ENCODE data around the gene TIMM50.
"Not testable (repeated sequence)": the region's sequence is repeated elsewhere in the genome, so short reads cannot be mapped to it uniquely, and the experiment has no call there.

TIMM50 gene

DNA sequence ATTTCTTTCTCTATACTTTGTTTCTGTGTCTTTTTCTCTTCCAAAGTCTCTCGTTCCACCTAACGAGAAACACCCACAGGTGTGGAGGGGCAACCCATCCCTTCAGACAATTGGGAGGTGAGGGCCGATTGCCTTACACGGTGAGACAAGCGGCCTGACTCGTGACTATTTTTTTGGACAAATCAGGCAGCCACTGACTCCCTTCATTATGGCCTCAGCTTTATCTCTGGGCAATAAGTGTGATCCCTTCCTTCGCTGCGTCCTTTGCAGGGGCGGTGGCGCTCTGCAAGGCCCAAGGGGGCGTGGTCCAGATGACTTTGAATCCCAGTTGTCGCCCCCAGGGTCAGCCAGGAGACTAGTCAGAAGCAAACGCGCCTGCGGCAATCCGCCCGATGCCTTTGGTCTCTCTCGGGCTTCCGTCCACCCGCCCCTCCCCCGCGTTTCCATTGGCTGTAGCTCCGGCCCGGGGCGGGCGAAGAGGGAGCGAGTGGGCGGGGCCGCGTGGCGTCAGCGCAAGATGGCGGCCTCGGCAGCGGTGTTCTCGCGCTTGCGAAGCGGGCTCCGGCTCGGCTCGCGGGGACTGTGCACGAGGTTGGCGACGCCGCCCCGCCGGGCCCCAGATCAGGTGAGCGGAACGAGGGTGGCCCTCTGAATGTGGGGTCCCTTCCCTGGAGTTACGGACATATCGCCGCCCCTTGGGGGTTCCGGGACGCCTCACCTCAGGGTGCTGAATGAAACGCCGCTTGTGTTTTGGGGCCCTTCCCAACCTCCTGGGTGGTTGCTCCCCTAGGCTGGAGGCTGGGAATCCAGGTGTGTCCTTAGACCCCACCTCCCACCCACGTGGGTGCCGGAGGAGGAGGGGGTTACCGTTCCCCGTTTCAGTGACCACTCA lies at the start of gene TIMM50:
Gene TIMM50, plus strand, starts transcription at position 502 of the 892 bp plus-strand sequence. Its CDS starts 16 bp downstream, at position 518.
- DNase-seq = peak; percentile 98

DNA sequence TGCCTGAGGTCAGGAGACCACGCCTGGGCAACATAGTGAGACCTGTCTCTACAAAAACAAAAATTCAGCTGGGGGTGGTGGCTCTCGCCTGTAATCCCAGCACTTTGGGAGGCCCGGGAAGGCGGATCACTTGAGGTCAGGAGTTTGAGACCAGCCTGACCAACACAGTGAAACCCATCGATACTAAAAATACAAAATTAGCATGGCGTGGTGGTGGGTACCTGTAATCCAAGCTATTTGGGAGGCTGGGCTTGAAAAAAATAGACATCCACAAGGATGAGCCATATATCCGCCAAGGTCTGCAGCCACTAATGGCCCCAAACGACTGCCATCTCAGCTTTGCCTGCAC lies 48.0 kb upstream of the TIMM50 start:
- DNase-seq = no peak

- no peak for DNase-seq
Measured at GRCh38 chr19:39433480-39434079, 47.1 kb upstream of the TIMM50 start.

- no peak for DNase-seq
Measured at GRCh38 chr19:39434123-39435076, 46.2 kb upstream of the TIMM50 start.

DNA sequence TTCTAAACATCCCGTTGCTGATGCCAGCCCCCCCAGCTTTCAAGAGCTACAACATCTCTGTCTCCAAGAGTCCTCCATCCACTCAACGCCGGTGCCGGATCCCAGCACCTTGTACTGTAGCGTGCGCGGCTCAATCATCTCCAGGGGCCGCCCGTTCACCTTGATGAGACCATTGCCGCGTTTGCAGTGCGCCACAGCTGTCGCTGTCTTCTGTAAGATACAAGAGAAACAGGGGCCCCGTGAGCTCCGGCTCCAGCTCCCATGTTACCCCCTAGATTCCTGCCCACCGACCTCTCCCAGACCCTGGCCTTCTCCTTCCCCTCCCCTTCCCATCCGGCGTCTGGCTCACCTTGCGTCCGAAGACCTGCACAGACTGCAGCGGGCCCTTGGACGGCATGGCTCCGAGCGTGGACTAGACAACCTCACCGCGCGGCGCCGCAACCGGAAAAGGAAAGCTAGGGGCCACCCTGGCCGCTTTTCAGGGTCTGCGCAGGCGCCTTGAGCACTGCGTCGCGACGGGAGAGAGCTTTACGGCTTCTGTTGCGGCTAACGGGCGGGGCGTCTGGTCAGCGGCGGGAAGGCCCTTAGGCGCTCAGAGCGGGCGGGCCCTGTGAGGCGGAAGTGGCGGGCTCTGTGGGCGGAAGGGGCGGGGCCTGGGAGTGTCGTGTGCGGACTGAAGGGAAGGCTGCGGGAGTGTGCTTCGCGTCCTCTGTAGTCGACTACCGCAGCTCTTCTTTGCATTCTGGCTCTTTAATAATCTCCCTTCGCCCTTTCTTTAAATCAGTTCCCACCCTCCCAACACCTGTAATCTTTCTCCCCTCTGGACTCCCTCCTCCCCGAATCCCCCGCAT lies 44.9 kb upstream of the TIMM50 start, which contains the start of gene RPS16:
Gene RPS16, minus strand, starts transcription at position 451 of the 851 bp plus-strand sequence. Its CDS starts 54 bp downstream, at position 397.
- peak; percentile 99 for DNase-seq

- no peak for DNase-seq
Measured at GRCh38 chr19:39436350-39436716, 44.3 kb upstream of the TIMM50 start.

GRCh38 chr19:39438270-39438934 lies 42.2 kb upstream of the TIMM50 start:
- DNase-seq = no peak

DNA sequence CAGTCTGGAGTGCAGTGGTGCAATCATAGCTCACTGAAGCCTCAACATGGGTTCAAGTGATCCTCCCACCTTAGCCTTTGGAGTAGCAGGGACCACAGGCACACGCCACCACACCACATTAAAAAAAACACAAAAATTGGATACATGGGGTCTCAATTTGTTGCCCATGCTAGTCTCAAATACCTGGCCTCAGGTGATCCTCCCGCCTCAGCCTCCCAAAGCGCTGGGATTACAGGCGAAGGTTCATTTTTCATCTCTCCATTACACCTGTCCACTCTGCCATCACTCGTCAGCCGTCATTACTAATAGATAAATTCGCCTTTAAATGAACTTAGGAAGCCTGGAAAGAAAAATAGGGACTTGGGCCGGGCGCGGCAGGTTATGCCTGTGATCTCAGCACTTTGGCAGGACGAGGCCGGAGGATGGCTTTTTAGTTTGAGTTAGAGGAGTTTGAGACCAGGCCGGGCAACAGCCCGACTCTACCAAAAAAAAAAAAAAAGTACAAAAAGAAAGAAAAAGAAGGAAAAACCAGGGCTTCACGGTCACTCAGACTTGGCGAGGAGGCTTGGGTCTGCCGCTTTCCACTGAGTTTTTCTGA lies 35.9 kb upstream of the TIMM50 start:
- DNase-seq = no peak

DNA sequence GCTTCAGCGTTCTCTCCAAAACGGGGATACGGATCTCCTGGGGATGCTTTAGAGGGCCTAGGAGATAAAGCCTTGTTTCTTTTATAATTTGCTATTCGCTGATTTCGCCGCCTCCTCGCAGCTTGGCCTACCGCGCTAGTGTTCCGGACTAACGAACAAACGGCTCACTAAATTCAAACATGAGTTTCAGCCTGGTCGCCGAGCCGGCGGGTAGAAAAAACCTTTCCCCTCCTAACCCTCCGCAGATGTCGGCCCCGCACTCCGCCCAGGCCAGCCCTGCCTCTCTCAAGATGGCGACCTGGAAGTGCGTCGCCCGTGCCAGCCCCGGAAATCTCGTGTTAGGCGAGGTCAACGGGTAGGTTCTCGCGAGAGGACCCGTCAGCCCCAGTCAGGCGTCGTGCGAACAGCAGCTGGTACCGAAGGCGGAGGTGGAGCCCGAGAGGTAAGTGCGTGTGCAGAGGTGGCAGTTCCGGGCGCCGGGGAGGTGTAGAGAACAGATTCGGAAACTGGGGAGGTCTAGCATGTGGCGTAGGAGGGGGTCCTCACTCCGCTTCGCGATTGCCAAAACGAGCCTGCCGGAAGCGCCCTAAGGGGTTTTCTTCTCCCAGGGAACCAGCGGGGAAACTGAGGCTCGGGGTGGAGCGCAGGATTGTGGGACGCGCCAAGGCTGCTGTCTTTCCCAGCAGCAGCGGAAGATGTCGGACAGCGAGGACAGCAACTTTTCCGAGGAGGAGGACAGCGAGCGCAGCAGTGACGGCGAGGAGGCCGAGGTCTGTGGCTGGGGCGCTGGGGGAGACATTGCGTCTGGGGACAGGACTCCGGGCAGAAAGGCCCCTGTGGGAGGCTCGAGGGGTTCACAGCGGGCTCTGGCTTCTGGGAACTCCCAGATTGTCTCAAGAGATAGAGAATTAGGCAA lies 35.2 kb upstream of the TIMM50 start, which contains the start of gene SUPT5H:
Gene SUPT5H, plus strand, starts transcription at position 387 of the 916 bp plus-strand sequence. Its CDS starts 309 bp downstream, at position 696.
- peak; percentile 97 for DNase-seq

- no peak for DNase-seq
Measured at GRCh38 chr19:39446365-39447084, 34.1 kb upstream of the TIMM50 start.

GRCh38 chr19:39448271-39448670 lies 32.4 kb upstream of the TIMM50 start:
- no peak for DNase-seq

GRCh38 chr19:39449116-39449797 lies 31.4 kb upstream of the TIMM50 start:
- DNase-seq = no peak

- DNase-seq = not testable (repeated sequence)
Measured at GRCh38 chr19:39451257-39451656, 29.4 kb upstream of the TIMM50 start.

DNA sequence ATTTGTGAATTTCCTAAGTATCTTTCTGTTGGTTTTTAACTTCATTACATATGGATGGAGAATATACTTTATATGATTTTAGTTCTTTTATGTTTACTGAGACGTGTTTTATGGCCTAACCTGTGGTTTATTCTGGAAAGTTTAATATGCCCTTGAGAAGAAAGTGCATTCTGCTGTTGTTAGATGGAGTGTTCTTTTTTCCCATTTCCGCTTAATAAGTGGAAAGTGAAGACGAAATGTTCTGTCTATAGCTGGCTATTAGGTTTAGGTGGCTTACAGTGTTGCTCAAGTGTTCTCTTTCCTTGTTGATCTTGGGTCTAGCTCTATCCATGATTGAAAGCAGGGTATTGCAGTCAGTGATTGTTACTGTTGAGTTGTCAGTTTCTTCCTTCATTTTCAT lies 17.2 kb upstream of the TIMM50 start:
- DNase-seq = no peak

DNA sequence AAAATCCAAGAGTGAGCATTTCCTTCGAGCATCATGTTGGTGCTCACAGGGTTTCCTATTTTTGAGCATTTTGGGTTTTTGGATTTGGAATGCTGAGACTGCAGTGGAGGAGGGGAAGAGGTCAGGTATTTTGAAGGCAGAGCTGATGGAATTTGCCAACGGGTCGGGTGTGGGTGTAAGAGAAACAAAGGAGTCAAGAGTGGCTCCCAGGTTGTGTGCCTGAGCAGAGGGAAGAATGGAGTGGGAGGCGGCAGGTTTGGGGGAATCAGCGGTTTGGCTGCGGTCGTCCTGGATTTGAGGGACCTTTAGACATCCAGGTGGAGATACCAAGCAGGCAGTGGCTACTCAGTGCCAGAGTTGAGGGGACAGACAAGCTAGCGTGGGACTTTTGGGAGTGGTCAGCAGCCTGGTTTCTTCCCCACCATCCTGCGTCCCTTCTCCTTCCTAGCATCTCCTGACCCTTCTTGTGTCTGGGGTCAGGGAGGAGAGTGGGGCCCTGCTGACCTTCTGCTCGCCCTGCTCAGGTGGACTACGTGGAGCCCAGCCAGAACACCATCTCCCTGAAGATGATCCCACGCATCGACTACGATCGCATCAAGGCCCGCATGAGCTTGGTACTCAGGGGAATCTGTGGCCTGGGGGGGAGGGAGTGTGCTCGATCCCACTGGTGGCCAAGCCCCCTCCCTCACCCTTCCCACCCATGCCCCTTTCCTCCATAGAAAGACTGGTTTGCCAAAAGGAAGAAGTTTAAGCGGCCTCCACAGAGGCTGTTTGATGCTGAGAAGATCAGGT lies 14.5 kb upstream of the TIMM50 start:
- DNase-seq = no peak

- DNase-seq = no peak
Measured at GRCh38 chr19:39467941-39468340, 12.7 kb upstream of the TIMM50 start.

- no peak for DNase-seq
Measured at GRCh38 chr19:39469036-39469435, 11.6 kb upstream of the TIMM50 start.

DNA sequence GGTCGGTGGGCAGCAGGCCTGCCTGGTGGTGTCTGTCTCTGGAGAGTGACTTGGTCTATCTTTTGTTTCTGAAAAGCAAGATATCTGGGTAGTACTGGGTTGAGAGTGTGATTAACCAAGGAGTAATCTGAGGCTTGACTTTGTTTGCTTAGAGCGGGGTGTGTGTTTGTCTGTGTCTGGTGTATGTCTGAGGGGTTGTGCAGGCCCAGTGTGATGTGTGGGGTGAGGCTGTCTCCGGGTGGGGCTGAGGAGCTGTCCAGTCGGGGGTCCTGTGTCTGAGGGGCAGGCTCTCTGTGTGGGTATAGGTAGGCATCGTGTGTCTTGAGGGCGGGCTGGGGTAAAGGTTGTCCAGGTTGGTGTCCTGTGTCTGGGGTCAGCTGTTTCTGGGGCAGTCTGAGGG lies 11.1 kb upstream of the TIMM50 start:
- DNase-seq = no peak

Measured in activated gamma-delta T cell treated with Interleukin-2 at 50 U/mL for 16 hours (primary cell).